GM12878 (cell line): ENCODE results near the gene SLC1A1. TPM values are rescaled to one million over a fixed set of nuclear protein-coding genes. Genes with fewer than 3 reads are reported as not detected.

ENCODE experiments used
- ATAC-seq: fragments of 200-7000 bp; cut with Tn5 transposase; 3 replicates; pipeline ENCODE4 v1.9.1; 2020; ENCODE audit warnings: mild to moderate bottlenecking, moderate library complexity
- BruUV-seq: library from RNA; stranded (reverse); fragments of 400-500 nt; replicated peaks from 2 replicates; lab custom pipeline; 2021; lab: Mats Ljungman, UMichigan
- CTCF ChIA-PET: fragments of 300-600 bp; sonication (Branson Sonifier 250); formaldehyde crosslinking; extraction: SDS; loops from one replicate; lab custom pipeline; 2021; ENCODE audit warnings: inconsistent platforms; lab: Yijun Ruan, JAX
- POLR2A ChIA-PET: fragments of 350-600 bp; formaldehyde crosslinking; extraction: SDS; loops from one replicate; lab custom pipeline; 2021; ENCODE audit warnings: inconsistent platforms; lab: Charles Lee
- RAD21 ChIA-PET: fragments of 300-600 bp; sonication (Branson Sonifier 250); formaldehyde crosslinking; loops from one replicate; lab custom pipeline; 2023; ENCODE audit warnings: antibody characterized with exemption; ENCODE audit not compliant: unreplicated experiment; lab: Charles Lee
- SMC1A ChIA-PET: fragments of 300-600 bp; sonication (Branson Sonifier 250); formaldehyde crosslinking; loops from one replicate; lab custom pipeline; 2023; ENCODE audit not compliant: unreplicated experiment, uncharacterized antibody; lab: Charles Lee
- DNase-seq: peaks from one replicate; pipeline ENCODE4 v3.0.0-alpha.2; 2011; ENCODE audit warnings: low read depth, low spot score
- FAIRE-seq: peaks from 3 replicates; lab custom pipeline; 2011; peaks lifted over from hg19 to GRCh38; lab: Jason Lieb, UNC
- H2AFZ ChIP-seq: 2 replicates; pipeline ENCODE4 v1.6.0; 2011; ENCODE audit warnings: low read depth, low read length, control low read depth; ENCODE audit not compliant: control insufficient read depth
- H3K27ac ChIP-seq: 2 replicates; pipeline ENCODE4 v1.5.1; 2011; ENCODE audit warnings: control low read depth; ENCODE audit not compliant: control insufficient read depth, insufficient read depth
- H3K27me3 ChIP-seq, 2 experiments: replicated peaks in 1 of 2; 2 replicates each; pipeline versions ENCODE4 v1.6.0 to v1.6.1; 2011; ENCODE audit warnings: low read length in 1 of 2; ENCODE audit not compliant: control insufficient read depth in 2 of 2, insufficient read depth in 2 of 2
- H3K36me3 ChIP-seq, 2 experiments: 2 replicates each; pipeline ENCODE4 v1.5.1; 2011; ENCODE audit warnings: low read length in 1 of 2; ENCODE audit not compliant: control insufficient read depth in 2 of 2, insufficient read depth in 2 of 2
- H3K4me1 ChIP-seq: 2 replicates; pipeline ENCODE4 v1.6.1; 2011; ENCODE audit warnings: mild to moderate bottlenecking, low read length, moderate library complexity, mixed read lengths; ENCODE audit not compliant: control insufficient read depth, insufficient read depth
- H3K4me2 ChIP-seq: 2 replicates; pipeline ENCODE4 v1.6.0; 2011; ENCODE audit warnings: control low read depth; ENCODE audit not compliant: control insufficient read depth, insufficient read depth
- H3K4me3 ChIP-seq: fragments of 200-600 bp; sonication (generic); 2 replicates; pipeline ENCODE4 v1.5.1; 2016
- H3K79me2 ChIP-seq: 2 replicates; pipeline ENCODE4 v1.6.0; 2011; ENCODE audit warnings: low read length; ENCODE audit not compliant: control insufficient read depth, insufficient read depth
- H3K9ac ChIP-seq: 2 replicates; pipeline ENCODE4 v1.8.0; 2011; ENCODE audit warnings: low read length, control low read depth, mixed read lengths; ENCODE audit not compliant: control insufficient read depth, insufficient read depth
- H3K9me3 ChIP-seq: replicated peaks from 3 replicates; pipeline ENCODE4 v1.5.1; 2011; ENCODE audit warnings: mild to moderate bottlenecking, low read length; ENCODE audit not compliant: control insufficient read depth, insufficient read depth
- H4K20me1 ChIP-seq: 2 replicates; pipeline ENCODE4 v1.6.0; 2011; ENCODE audit not compliant: control insufficient read depth, insufficient read depth
- BCL11A ChIP-seq: IDR thresholded peaks from 2 replicates; pipeline ENCODE4 v1.6.1; 2011; ENCODE audit warnings: low read depth, low read length
- CHD4 ChIP-seq: fragments of 200-600 bp; sonication (generic); IDR thresholded peaks from 2 replicates; pipeline ENCODE4 v1.6.1; 2016; ENCODE audit warnings: mild to moderate bottlenecking
- FOS ChIP-seq: IDR thresholded peaks from 3 replicates; pipeline ENCODE4 v1.6.1; 2011; ENCODE audit warnings: borderline replicate concordance; ENCODE audit not compliant: insufficient read length; ENCODE audit errors: extremely low read depth
- FOXM1 ChIP-seq: IDR thresholded peaks from 2 replicates; pipeline ENCODE4 v1.6.1; 2012; ENCODE audit warnings: low read depth, mild to moderate bottlenecking, inconsistent platforms, low read length, moderate library complexity
- IKZF1 ChIP-seq: fragments of 450-650 bp; conservative IDR thresholded peaks from 2 replicates; pipeline ENCODE4 v1.6.1; 2017; ENCODE audit warnings: antibody characterized with exemption, mild to moderate bottlenecking
- KAT2A ChIP-seq: conservative IDR thresholded peaks from 2 replicates; pipeline ENCODE4 v1.6.1; 2011; ENCODE audit warnings: low read depth, low read length; ENCODE audit not compliant: control insufficient read depth
- NBN ChIP-seq: fragments of 450-650 bp; IDR thresholded peaks from 2 replicates; pipeline ENCODE4 v1.6.1; 2016
- NFIC ChIP-seq: IDR thresholded peaks from 2 replicates; pipeline ENCODE4 v1.6.1; 2012; ENCODE audit warnings: low read depth, mild to moderate bottlenecking, inconsistent platforms, low read length, moderate library complexity
- RFX5 ChIP-seq: IDR thresholded peaks from 2 replicates; pipeline ENCODE4 v1.6.1; 2011; ENCODE audit warnings: low read depth, low read length, improper control_type of control experiment
- RUNX3 ChIP-seq: IDR thresholded peaks from 2 replicates; pipeline ENCODE4 v1.6.1; 2012; ENCODE audit warnings: low read length, inconsistent platforms
- YBX1 ChIP-seq: fragments of 450-650 bp; IDR thresholded peaks from 2 replicates; pipeline ENCODE4 v1.6.1; 2016; ENCODE audit warnings: antibody characterized with exemption
- ZNF622 ChIP-seq: fragments of 450-650 bp; IDR thresholded peaks from 2 replicates; pipeline ENCODE4 v1.6.1; 2017; ENCODE audit warnings: mild to moderate bottlenecking, inconsistent platforms
- ZZZ3 ChIP-seq: IDR thresholded peaks from 2 replicates; pipeline ENCODE4 v1.6.1; 2011; ENCODE audit warnings: low read depth; ENCODE audit not compliant: control insufficient read depth, insufficient read length
- WGBS: methylation state at CpG from one replicate; pipeline ENCODE4 v1.1.6; 2016; ENCODE audit warnings: low lambda C conversion rate; ENCODE audit not compliant: insufficient replicate concordance, insufficient coverage; ENCODE audit errors: missing lambda C conversion rate; 5-methylcytosine and 5-hydroxymethylcytosine counted together
- in situ Hi-C: fragments of 300-500 bp; cut with MboI; formaldehyde crosslinking; loops from 9 replicates; pipeline ENCODE4 v1.14.3; 2018; ENCODE audit warnings: mixed read lengths
- intact Hi-C: fragments of 100-400 bp; cut with micrococcal nuclease; formaldehyde crosslinking; loops from one replicate; pipeline ENCODE4 v1.14.2; 2022; ENCODE audit not compliant: unreplicated experiment
- polyA plus RNA-seq, 11 experiments: library from polyadenylated mRNA; depleted of rRNA in 4 of 11; unstranded in 6 of 11; stranded (reverse) in 5 of 11; fragments of >200 nt; fragmentation: Nextera tagmentation in 4 of 11; fragmentation: Illumina TruSeq in 1 of 11; extraction: Ambion mirVana in 4 of 11; extraction: Trizol in 1 of 11; gene quantifications; 1 replicate in 1 of 11; 2 replicates in 10 of 11; pipeline versions ENCODE4 v1.2.1 to v1.2.3, GENCODE V29; 2011 to 2016; ENCODE audit warnings: inconsistent platforms in 2 of 11, missing spikeins in 2 of 11, low read depth in 1 of 11
- total RNA-seq, 4 experiments: library from RNA; depleted of rRNA in 3 of 4; stranded (reverse); fragments of >200 nt in 3 of 4; fragmentation: Illumina TruSeq in 1 of 4; extraction: Trizol in 1 of 4; gene quantifications; 2 replicates each; pipeline versions ENCODE4 v1.2.1 to v1.2.3, GENCODE V29; 2013 to 2021
- TF ChIP-seq, protein P1 (sequence below): fragments of 150-350 bp; IDR thresholded peaks from 2 replicates; pipeline ENCODE4 v1.6.1; 2016; ENCODE audit warnings: low read depth, low read length
- TF ChIP-seq, protein P2 (sequence below): IDR thresholded peaks from 2 replicates; pipeline ENCODE4 v1.6.1; 2011; ENCODE audit warnings: borderline replicate concordance, low read depth, mild to moderate bottlenecking, moderate library complexity, low read length; ENCODE audit not compliant: insufficient read depth, poor library complexity, severe bottlenecking
- TF ChIP-seq, protein P3 (sequence below): fragments of 450-650 bp; IDR thresholded peaks from 2 replicates; pipeline ENCODE4 v1.6.1; 2017; ENCODE audit warnings: mild to moderate bottlenecking, moderate library complexity

Gene SLC1A1
- total and polyA plus RNA-seq, 10 of the 15 experiments (the other 5 are each of a cell fraction or from before 2014, with no cell fraction given), result 4.2 to 24.9 (median 18.3) TPM

DNA sequence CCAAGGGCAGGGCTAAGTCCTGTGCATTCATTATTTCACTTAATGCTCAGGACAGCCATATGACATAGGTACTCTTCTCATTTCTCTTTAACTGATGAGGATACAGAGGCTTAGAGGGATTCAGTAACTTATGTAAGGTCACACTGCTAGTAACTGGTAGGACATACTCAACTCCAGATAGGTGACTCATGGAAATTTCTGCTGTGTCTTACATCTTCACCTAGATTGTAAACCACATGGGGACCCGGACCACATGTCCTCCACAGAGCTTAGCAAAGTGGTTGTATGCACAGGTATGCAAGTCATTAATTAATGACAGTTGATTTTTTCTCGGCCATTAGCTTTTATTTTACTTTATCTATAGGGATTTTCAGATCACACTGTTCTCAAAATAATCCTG, 29.3 kb downstream of the SLC1A1 start:
- H3K4me2 ChIP-seq, result 0 out of 2 replicates have a peak overlapping the region, but pooled peaks have one; percentile 10
- in situ Hi-C loops (no loop called here), intact Hi-C loops (no loop called here)
- no peak overlapping the region for H3K4me3 ChIP-seq
- H3K4me1 ChIP-seq, result peaks cover 41% of the 10 kb centered on the region
- WGBS, result 88% methylated on average over 2 of the region's 2 CpGs
- no peak overlapping the region for H3K9ac ChIP-seq
- peak overlapping the region; percentile 15; the same call in 1 of the 2 replicates for H3K27ac ChIP-seq
- H4K20me1 ChIP-seq, result no peaks in the 10 kb centered on the region
- FAIRE-seq, result no peak
- no peak for DNase-seq
- RAD21 ChIA-PET, result interaction anchor here (1.0 to 1.4 kb wide), 4 partner anchors 8 to 29 kb away, joined by 3 to 8 read pairs (median 4); no protein-coding TSS in a partner anchor
- no peak overlapping the region for H2AFZ ChIP-seq
- H3K36me3 ChIP-seq, result no peaks in the 10 kb centered on the region
- CTCF ChIA-PET, result interaction anchor here (0.6 to 1.4 kb wide), 4 partner anchors 10 to 89 kb away, joined by 3 to 4 read pairs (median 3); no protein-coding TSS in a partner anchor
- POLR2A ChIA-PET, result interaction anchor here (0.6 to 1.3 kb wide), 4 partner anchors 19 to 611 kb away, joined by 3 to 4 read pairs (median 3); partner anchors contain the start of gene SLC1A1
- SMC1A ChIA-PET, result interaction anchor here (1.1 to 4.2 kb wide), 9 partner anchors 14 to 153 kb away, joined by 3 to 20 read pairs (median 5); no protein-coding TSS in a partner anchor
- ATAC-seq, result peak; percentile 61
- no peaks in the 10 kb centered on the region for H3K27me3 ChIP-seq
- peaks cover 8% of the 10 kb centered on the region for H3K79me2 ChIP-seq
- peaks cover 9% of the 10 kb centered on the region for H3K9me3 ChIP-seq
- BruUV-seq, result no TSS peak
- TF ChIP-seq YBX1 (no peak), ZZZ3 (no peak), CHD4 (no peak), IKZF1 (no peak), BCL11A (0 out of 2 replicates have a peak, but pooled peaks have one; percentile 14), FOXM1 (0 out of 2 replicates have a peak, but pooled peaks have one; percentile 14), NBN (no peak), KAT2A (no peak), RFX5 (no peak), ZNF622 (no peak), FOS (no peak), RUNX3 (peak; percentile 73), NFIC (peak; percentile 31; the same call in 1 of the 2 replicates)
- TF ChIP-seq, protein P1, sequence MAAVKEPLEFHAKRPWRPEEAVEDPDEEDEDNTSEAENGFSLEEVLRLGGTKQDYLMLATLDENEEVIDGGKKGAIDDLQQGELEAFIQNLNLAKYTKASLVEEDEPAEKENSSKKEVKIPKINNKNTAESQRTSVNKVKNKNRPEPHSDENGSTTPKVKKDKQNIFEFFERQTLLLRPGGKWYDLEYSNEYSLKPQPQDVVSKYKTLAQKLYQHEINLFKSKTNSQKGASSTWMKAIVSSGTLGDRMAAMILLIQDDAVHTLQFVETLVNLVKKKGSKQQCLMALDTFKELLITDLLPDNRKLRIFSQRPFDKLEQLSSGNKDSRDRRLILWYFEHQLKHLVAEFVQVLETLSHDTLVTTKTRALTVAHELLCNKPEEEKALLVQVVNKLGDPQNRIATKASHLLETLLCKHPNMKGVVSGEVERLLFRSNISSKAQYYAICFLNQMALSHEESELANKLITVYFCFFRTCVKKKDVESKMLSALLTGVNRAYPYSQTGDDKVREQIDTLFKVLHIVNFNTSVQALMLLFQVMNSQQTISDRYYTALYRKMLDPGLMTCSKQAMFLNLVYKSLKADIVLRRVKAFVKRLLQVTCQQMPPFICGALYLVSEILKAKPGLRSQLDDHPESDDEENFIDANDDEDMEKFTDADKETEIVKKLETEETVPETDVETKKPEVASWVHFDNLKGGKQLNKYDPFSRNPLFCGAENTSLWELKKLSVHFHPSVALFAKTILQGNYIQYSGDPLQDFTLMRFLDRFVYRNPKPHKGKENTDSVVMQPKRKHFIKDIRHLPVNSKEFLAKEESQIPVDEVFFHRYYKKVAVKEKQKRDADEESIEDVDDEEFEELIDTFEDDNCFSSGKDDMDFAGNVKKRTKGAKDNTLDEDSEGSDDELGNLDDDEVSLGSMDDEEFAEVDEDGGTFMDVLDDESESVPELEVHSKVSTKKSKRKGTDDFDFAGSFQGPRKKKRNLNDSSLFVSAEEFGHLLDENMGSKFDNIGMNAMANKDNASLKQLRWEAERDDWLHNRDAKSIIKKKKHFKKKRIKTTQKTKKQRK, result no peak
- TF ChIP-seq, protein P2, sequence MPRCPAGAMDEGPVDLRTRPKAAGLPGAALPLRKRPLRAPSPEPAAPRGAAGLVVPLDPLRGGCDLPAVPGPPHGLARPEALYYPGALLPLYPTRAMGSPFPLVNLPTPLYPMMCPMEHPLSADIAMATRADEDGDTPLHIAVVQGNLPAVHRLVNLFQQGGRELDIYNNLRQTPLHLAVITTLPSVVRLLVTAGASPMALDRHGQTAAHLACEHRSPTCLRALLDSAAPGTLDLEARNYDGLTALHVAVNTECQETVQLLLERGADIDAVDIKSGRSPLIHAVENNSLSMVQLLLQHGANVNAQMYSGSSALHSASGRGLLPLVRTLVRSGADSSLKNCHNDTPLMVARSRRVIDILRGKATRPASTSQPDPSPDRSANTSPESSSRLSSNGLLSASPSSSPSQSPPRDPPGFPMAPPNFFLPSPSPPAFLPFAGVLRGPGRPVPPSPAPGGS, result no peak
- TF ChIP-seq, protein P3, sequence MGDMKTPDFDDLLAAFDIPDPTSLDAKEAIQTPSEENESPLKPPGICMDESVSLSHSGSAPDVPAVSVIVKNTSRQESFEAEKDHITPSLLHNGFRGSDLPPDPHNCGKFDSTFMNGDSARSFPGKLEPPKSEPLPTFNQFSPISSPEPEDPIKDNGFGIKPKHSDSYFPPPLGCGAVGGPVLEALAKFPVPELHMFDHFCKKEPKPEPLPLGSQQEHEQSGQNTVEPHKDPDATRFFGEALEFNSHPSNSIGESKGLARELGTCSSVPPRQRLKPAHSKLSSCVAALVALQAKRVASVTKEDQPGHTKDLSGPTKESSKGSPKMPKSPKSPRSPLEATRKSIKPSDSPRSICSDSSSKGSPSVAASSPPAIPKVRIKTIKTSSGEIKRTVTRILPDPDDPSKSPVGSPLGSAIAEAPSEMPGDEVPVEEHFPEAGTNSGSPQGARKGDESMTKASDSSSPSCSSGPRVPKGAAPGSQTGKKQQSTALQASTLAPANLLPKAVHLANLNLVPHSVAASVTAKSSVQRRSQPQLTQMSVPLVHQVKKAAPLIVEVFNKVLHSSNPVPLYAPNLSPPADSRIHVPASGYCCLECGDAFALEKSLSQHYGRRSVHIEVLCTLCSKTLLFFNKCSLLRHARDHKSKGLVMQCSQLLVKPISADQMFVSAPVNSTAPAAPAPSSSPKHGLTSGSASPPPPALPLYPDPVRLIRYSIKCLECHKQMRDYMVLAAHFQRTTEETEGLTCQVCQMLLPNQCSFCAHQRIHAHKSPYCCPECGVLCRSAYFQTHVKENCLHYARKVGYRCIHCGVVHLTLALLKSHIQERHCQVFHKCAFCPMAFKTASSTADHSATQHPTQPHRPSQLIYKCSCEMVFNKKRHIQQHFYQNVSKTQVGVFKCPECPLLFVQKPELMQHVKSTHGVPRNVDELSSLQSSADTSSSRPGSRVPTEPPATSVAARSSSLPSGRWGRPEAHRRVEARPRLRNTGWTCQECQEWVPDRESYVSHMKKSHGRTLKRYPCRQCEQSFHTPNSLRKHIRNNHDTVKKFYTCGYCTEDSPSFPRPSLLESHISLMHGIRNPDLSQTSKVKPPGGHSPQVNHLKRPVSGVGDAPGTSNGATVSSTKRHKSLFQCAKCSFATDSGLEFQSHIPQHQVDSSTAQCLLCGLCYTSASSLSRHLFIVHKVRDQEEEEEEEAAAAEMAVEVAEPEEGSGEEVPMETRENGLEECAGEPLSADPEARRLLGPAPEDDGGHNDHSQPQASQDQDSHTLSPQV, result no peak
